HG03064 (cell line): ENCODE results near the gene HDAC5.
"Not testable (repeated sequence)": the region's sequence is repeated elsewhere in the genome, so short reads cannot be mapped to it uniquely, and the experiment has no call there.

Experiments
- ATAC-seq: cut with Tn5 transposase; IDR thresholded peaks from one replicate; pipeline ENCODE4 v1.9.1; 2021; ENCODE audit warnings: low read depth; ENCODE audit not compliant: unreplicated experiment

HDAC5 gene

GRCh38 chr17:44133918-44134476 is 10.6 kb upstream of the HDAC5 start:
- no peak for ATAC-seq

GRCh38 chr17:44132275-44132821 is 8.9 kb upstream of the HDAC5 start:
- no peak for ATAC-seq

GRCh38 chr17:44131372-44131771 is 7.9 kb upstream of the HDAC5 start:
- not testable (repeated sequence) for ATAC-seq

- no peak for ATAC-seq
These were observed 7.4 kb upstream of the HDAC5 start for GRCh38 chr17:44130693-44131349.

GRCh38 chr17:44128383-44128782 is 4.9 kb upstream of the HDAC5 start:
- ATAC-seq = no peak

GRCh38 chr17:44124118-44124438 is 637 bp upstream of the HDAC5 start:
- no peak for ATAC-seq

GRCh38 chr17:44122816-44123355 is 555 bp downstream of the HDAC5 start:
- ATAC-seq = peak; percentile 12

GRCh38 chr17:44121997-44122815 is 1.2 kb downstream of the HDAC5 start:
- no peak for ATAC-seq

GRCh38 chr17:44120851-44121605 is 2.4 kb downstream of the HDAC5 start:
- no peak for ATAC-seq

- not testable (repeated sequence) for ATAC-seq
These were observed 3.2 kb downstream of the HDAC5 start for GRCh38 chr17:44120281-44120680.

GRCh38 chr17:44119798-44120197 is 3.6 kb downstream of the HDAC5 start:
- no peak for ATAC-seq

GRCh38 chr17:44119062-44119461 is 4.4 kb downstream of the HDAC5 start:
- ATAC-seq = no peak

- no peak for ATAC-seq
These were observed 4.9 kb downstream of the HDAC5 start for GRCh38 chr17:44118427-44119050.

GRCh38 chr17:44117351-44117750 is 6.1 kb downstream of the HDAC5 start:
- no peak for ATAC-seq

GRCh38 chr17:44115585-44116415 is 7.6 kb downstream of the HDAC5 start:
- ATAC-seq = no peak

GRCh38 chr17:44113868-44114840 is 9.3 kb downstream of the HDAC5 start:
- no peak for ATAC-seq

GRCh38 chr17:44113382-44113781 is 10.1 kb downstream of the HDAC5 start:
- no peak for ATAC-seq
